Astrocyte (in vitro differentiated cells and primary cell): ENCODE measurements around the gene PGGHG.

Source experiments
- EZH2 ChIP-seq: IDR thresholded peaks from 2 replicates; pipeline ENCODE4 v1.6.1; 2012; ENCODE audit warnings: mild to moderate bottlenecking, low read length, inconsistent platforms; ENCODE audit not compliant: insufficient read depth
- TF ChIP-seq, protein P1 (sequence below): IDR thresholded peaks from 2 replicates; pipeline ENCODE4 v1.5.1; 2011; ENCODE audit warnings: low read depth, mild to moderate bottlenecking, inconsistent platforms, low read length, moderate library complexity; ENCODE audit not compliant: insufficient read depth

- TF ChIP-seq EZH2, result no peak
- TF ChIP-seq, protein P1, sequence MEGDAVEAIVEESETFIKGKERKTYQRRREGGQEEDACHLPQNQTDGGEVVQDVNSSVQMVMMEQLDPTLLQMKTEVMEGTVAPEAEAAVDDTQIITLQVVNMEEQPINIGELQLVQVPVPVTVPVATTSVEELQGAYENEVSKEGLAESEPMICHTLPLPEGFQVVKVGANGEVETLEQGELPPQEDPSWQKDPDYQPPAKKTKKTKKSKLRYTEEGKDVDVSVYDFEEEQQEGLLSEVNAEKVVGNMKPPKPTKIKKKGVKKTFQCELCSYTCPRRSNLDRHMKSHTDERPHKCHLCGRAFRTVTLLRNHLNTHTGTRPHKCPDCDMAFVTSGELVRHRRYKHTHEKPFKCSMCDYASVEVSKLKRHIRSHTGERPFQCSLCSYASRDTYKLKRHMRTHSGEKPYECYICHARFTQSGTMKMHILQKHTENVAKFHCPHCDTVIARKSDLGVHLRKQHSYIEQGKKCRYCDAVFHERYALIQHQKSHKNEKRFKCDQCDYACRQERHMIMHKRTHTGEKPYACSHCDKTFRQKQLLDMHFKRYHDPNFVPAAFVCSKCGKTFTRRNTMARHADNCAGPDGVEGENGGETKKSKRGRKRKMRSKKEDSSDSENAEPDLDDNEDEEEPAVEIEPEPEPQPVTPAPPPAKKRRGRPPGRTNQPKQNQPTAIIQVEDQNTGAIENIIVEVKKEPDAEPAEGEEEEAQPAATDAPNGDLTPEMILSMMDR, result no peak
Observed at GRCh38 chr11:326592-326841, 37.6 kb downstream of the PGGHG start.
